ENCODE results near the gene LYRM7.

GRCh38 chr5:131224387-131225201, 53.9 kb downstream of the LYRM7 start:
- TF ChIP-seq CTCF (IDR thresholded peaks at IDR 0.05) (no peak), POLR2AphosphoS5 (IDR thresholded peaks at IDR 0.05) (no peak)

Measured in breast epithelium (tissue), 3 donors.